ENCODE measurements around the gene CNGB1. TPM values are rescaled to one million over a fixed set of nuclear protein-coding genes. Genes with fewer than 3 reads are reported as not detected.
"Not testable (repeated sequence)": the region's sequence is repeated elsewhere in the genome, so short reads cannot be mapped to it uniquely, and the experiment has no call there.

CNGB1 gene
- total RNA-seq, 1 donor from 2014 or later: not detected

DNA sequence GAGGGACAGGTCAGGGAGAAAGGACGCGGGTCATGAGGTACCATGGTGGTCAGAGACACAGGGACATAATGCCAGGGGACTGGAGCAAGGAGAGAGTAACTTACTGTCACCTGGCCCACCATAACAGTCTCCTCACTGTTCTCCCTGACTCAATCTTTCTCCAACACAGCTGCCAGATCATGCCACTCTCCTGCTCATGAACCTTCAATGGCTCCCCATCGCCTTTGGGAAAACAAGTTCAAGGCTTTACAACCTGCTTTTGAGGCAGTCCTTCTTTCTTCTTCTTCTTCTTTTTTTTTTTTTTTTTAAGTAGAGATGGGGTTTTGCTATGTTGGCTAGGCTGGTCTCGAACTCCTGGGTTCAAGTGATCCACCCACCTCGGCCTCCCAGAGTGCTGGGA lies 22.9 kb downstream of the CNGB1 start:
- H3K36me3 ChIP-seq (ENCODE audit: control insufficient read depth in 3 of 3, insufficient read depth in 3 of 3, low read length in 3 of 3): no peaks in the 10 kb centered on the region
- no peak overlapping the region for H3K9ac ChIP-seq (ENCODE audit: low read depth in 1 of 3, low read length in 3 of 3)
- H3K9me3 ChIP-seq (ENCODE audit: control insufficient read depth in 3 of 3, low read length in 3 of 3): no peaks in the 10 kb centered on the region
- H3K4me1 ChIP-seq (ENCODE audit: control insufficient read depth in 3 of 3, insufficient read depth in 3 of 3, low read length in 3 of 3): no peaks in the 10 kb centered on the region
- H3K27ac ChIP-seq (ENCODE audit: low read depth, low read length): no peak overlapping the region
- H3K27me3 ChIP-seq (ENCODE audit: control insufficient read depth in 3 of 3, insufficient read depth in 3 of 3, low read length in 3 of 3): peaks cover 4 to 16% (median 7%) of the 10 kb centered on the region in 3 donors
- no peak overlapping the region for H3K4me3 ChIP-seq (ENCODE audit: low read length in 3 of 3)

- Histone ChIP-seq H3K9me3 (ENCODE audit: control insufficient read depth in 3 of 3, low read length in 3 of 3) (no peaks in the 10 kb centered on the region), H3K27me3 (ENCODE audit: control insufficient read depth in 3 of 3, insufficient read depth in 3 of 3, low read length in 3 of 3) (peaks cover 4 to 16% (median 7%) of the 10 kb centered on the region in 3 donors), H3K4me3 (ENCODE audit: low read length in 3 of 3) (no peak overlapping the region), H3K27ac (ENCODE audit: low read depth, low read length) (no peak overlapping the region), H3K9ac (ENCODE audit: low read depth in 1 of 3, low read length in 3 of 3) (no peak overlapping the region), H3K4me1 (ENCODE audit: control insufficient read depth in 3 of 3, insufficient read depth in 3 of 3, low read length in 3 of 3) (no peaks in the 10 kb centered on the region), H3K36me3 (ENCODE audit: control insufficient read depth in 3 of 3, insufficient read depth in 3 of 3, low read length in 3 of 3) (no peaks in the 10 kb centered on the region)
These were observed 23.7 kb downstream of the CNGB1 start for GRCh38 chr16:57947261-57947660.

GRCh38 chr16:57946181-57946801 lies 24.6 kb downstream of the CNGB1 start:
- H3K27me3 ChIP-seq (ENCODE audit: control insufficient read depth in 3 of 3, insufficient read depth in 3 of 3, low read length in 3 of 3): peaks cover 4 to 16% (median 8%) of the 10 kb centered on the region in 3 donors
- no peaks in the 10 kb centered on the region for H3K9me3 ChIP-seq (ENCODE audit: control insufficient read depth in 3 of 3, low read length in 3 of 3)
- no peak overlapping the region for H3K9ac ChIP-seq (ENCODE audit: low read depth in 1 of 3, low read length in 3 of 3)
- no peak overlapping the region for H3K4me3 ChIP-seq (ENCODE audit: low read length in 3 of 3)
- no peak overlapping the region for H3K27ac ChIP-seq (ENCODE audit: low read depth, low read length)
- H3K36me3 ChIP-seq (ENCODE audit: control insufficient read depth in 3 of 3, insufficient read depth in 3 of 3, low read length in 3 of 3): no peaks in the 10 kb centered on the region
- H3K4me1 ChIP-seq (ENCODE audit: control insufficient read depth in 3 of 3, insufficient read depth in 3 of 3, low read length in 3 of 3): no peaks in the 10 kb centered on the region

- H3K36me3 ChIP-seq (ENCODE audit: control insufficient read depth in 3 of 3, insufficient read depth in 3 of 3, low read length in 3 of 3): no peaks in the 10 kb centered on the region
- H3K9ac ChIP-seq (ENCODE audit: low read depth in 1 of 3, low read length in 3 of 3): no peak overlapping the region
- peaks cover 5 to 14% (median 9%) of the 10 kb centered on the region in 3 donors for H3K27me3 ChIP-seq (ENCODE audit: control insufficient read depth in 3 of 3, insufficient read depth in 3 of 3, low read length in 3 of 3)
- H3K27ac ChIP-seq (ENCODE audit: low read depth, low read length): no peak overlapping the region
- no peaks in the 10 kb centered on the region for H3K9me3 ChIP-seq (ENCODE audit: control insufficient read depth in 3 of 3, low read length in 3 of 3)
- no peaks in the 10 kb centered on the region for H3K4me1 ChIP-seq (ENCODE audit: control insufficient read depth in 3 of 3, insufficient read depth in 3 of 3, low read length in 3 of 3)
- H3K4me3 ChIP-seq (ENCODE audit: low read length in 3 of 3): no peak overlapping the region
These were observed 25.2 kb downstream of the CNGB1 start for GRCh38 chr16:57945740-57946138.

DNA sequence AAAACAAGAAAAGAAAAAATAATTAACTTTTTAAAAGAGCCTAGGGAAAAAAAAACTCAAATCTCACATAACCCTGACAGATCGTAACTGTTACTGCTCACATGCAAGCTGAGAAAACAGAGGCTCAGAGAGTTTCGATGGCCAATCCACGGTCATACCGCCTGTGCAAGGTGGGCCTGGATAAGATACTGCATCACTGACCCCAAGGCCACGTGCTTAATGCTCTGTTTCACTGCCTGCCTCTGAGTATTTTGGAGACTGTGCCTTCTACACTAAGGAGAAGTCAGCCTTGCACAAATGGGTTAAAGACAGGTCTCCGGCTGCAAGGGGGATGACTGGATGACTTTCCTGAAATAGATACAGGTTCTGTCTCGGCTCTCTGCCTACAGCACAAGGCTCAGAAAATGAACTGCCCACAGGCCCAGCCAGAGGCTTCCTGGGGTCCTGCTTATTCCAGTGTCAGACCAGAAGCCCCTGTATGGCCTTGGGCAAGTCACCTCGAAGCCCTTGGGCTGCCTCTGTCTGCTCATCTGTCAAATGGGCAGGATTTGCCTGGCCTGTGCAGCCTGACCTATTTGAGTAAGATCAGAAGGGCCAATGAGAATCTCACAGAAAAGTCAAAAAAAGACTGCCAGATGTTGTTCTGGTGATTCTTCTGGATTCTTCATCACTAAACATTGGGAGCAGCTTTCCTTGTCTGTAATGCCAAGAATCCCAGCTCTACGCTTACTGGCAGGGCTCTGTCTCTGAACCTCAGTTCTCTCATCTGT lies 25.8 kb downstream of the CNGB1 start:
- no peak overlapping the region for H3K27ac ChIP-seq (ENCODE audit: low read depth, low read length)
- H3K27me3 ChIP-seq (ENCODE audit: control insufficient read depth in 3 of 3, insufficient read depth in 3 of 3, low read length in 3 of 3): peaks cover 8 to 15% (median 10%) of the 10 kb centered on the region in 3 donors
- no peaks in the 10 kb centered on the region for H3K9me3 ChIP-seq (ENCODE audit: control insufficient read depth in 3 of 3, low read length in 3 of 3)
- no peaks in the 10 kb centered on the region for H3K4me1 ChIP-seq (ENCODE audit: control insufficient read depth in 3 of 3, insufficient read depth in 3 of 3, low read length in 3 of 3)
- H3K4me3 ChIP-seq (ENCODE audit: low read length in 3 of 3): no peak overlapping the region
- H3K9ac ChIP-seq (ENCODE audit: low read depth in 1 of 3, low read length in 3 of 3): no peak overlapping the region
- H3K36me3 ChIP-seq (ENCODE audit: control insufficient read depth in 3 of 3, insufficient read depth in 3 of 3, low read length in 3 of 3): no peaks in the 10 kb centered on the region

GRCh38 chr16:57943381-57943780 lies 27.5 kb downstream of the CNGB1 start:
- not testable (repeated sequence) for H3K27ac ChIP-seq (ENCODE audit: low read depth, low read length); H3K36me3 ChIP-seq (ENCODE audit: control insufficient read depth in 3 of 3, insufficient read depth in 3 of 3, low read length in 3 of 3); H3K4me1 ChIP-seq (ENCODE audit: control insufficient read depth in 3 of 3, insufficient read depth in 3 of 3, low read length in 3 of 3); H3K4me3 ChIP-seq (ENCODE audit: low read length in 3 of 3); H3K9ac ChIP-seq (ENCODE audit: low read depth in 1 of 3, low read length in 3 of 3); H3K9me3 ChIP-seq (ENCODE audit: control insufficient read depth in 3 of 3, low read length in 3 of 3)
- peaks cover 10 to 16% (median 10%) of the 10 kb centered on the region in 3 donors for H3K27me3 ChIP-seq (ENCODE audit: control insufficient read depth in 3 of 3, insufficient read depth in 3 of 3, low read length in 3 of 3)

GRCh38 chr16:57941901-57942300 lies 29.0 kb downstream of the CNGB1 start:
- not testable (repeated sequence) for H3K9me3 ChIP-seq (ENCODE audit: control insufficient read depth in 3 of 3, low read length in 3 of 3); H3K9ac ChIP-seq (ENCODE audit: low read depth in 1 of 3, low read length in 3 of 3); H3K4me1 ChIP-seq (ENCODE audit: control insufficient read depth in 3 of 3, insufficient read depth in 3 of 3, low read length in 3 of 3); H3K27ac ChIP-seq (ENCODE audit: low read depth, low read length); H3K36me3 ChIP-seq (ENCODE audit: control insufficient read depth in 3 of 3, insufficient read depth in 3 of 3, low read length in 3 of 3); H3K4me3 ChIP-seq (ENCODE audit: low read length in 3 of 3)
- H3K27me3 ChIP-seq (ENCODE audit: control insufficient read depth in 3 of 3, insufficient read depth in 3 of 3, low read length in 3 of 3): peaks cover 10 to 16% (median 10%) of the 10 kb centered on the region in 3 donors

DNA sequence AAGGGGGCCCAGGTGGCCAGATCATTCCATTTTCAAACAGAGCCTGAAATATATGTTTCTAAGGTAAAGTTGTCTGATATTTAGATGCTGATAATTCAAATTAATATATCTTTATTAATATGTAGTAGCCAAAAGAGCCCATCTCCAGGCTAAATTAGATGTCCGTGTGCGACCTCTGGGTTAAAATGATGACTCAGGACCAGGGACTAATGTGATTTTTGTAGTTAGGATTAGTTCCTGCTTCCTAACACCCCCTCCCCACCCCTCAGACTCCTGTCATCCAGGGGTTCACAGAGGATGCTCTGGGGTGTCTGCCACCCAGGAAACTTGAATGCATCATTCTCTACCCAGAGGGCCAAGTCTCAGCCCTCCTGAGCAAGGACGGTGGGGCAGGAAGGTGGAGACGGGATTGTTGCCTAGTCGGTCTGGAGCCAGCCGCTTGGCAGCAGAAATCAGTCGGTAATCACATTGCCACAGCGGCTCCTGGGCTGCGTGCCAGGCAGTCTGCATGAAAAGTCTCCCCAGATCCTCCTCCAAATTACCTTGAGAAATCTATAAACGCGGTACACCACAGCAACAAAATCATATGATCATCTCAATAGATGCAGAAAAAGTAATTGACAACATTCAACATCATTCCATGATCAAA lies 29.8 kb downstream of the CNGB1 start:
- no peak overlapping the region for H3K4me3 ChIP-seq (ENCODE audit: low read length in 3 of 3)
- H3K27ac ChIP-seq (ENCODE audit: low read depth, low read length): no peak overlapping the region
- no peak overlapping the region for H3K9ac ChIP-seq (ENCODE audit: low read depth in 1 of 3, low read length in 3 of 3)
- no peaks in the 10 kb centered on the region for H3K9me3 ChIP-seq (ENCODE audit: control insufficient read depth in 3 of 3, low read length in 3 of 3)
- H3K27me3 ChIP-seq (ENCODE audit: control insufficient read depth in 3 of 3, insufficient read depth in 3 of 3, low read length in 3 of 3): peaks cover 10 to 16% (median 10%) of the 10 kb centered on the region in 3 donors
- no peaks in the 10 kb centered on the region for H3K36me3 ChIP-seq (ENCODE audit: control insufficient read depth in 3 of 3, insufficient read depth in 3 of 3, low read length in 3 of 3)
- H3K4me1 ChIP-seq (ENCODE audit: control insufficient read depth in 3 of 3, insufficient read depth in 3 of 3, low read length in 3 of 3): peaks cover 0 to 2% (median 0%) of the 10 kb centered on the region in 3 donors

DNA sequence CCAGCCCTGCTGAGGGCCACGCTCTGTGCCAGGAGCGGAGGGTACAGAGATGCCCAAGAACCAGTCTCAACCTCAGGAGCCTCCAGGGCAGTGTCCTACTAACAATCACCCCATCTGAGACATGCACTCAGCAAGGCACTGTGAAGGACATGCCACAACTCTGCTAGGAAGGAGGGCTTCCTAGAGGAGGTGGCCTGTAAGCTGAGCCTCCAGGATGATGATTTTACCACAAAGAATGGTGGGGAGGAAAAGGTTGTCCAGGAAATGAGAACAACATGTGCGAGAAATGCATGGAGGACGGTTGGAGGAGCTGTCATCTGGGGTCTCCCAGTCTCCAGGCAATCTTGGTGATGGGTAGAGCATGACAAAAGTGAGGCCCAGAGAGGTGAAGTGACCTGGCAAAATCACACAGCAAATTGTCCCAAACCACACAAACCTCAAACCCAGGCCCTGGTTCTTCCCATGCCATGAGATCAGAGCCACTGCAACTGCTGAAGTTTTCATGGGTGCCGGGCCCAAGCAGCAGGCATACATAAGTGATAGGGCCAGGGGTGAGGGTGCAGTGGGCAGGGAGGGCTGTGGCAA lies 30.5 kb downstream of the CNGB1 start:
- no peaks in the 10 kb centered on the region for H3K36me3 ChIP-seq (ENCODE audit: control insufficient read depth in 3 of 3, insufficient read depth in 3 of 3, low read length in 3 of 3)
- no peak overlapping the region for H3K27ac ChIP-seq (ENCODE audit: low read depth, low read length)
- no peak overlapping the region for H3K9ac ChIP-seq (ENCODE audit: low read depth in 1 of 3, low read length in 3 of 3)
- peaks cover 0 to 2% (median 0%) of the 10 kb centered on the region in 3 donors for H3K4me1 ChIP-seq (ENCODE audit: control insufficient read depth in 3 of 3, insufficient read depth in 3 of 3, low read length in 3 of 3)
- peaks cover 10 to 16% (median 10%) of the 10 kb centered on the region in 3 donors for H3K27me3 ChIP-seq (ENCODE audit: control insufficient read depth in 3 of 3, insufficient read depth in 3 of 3, low read length in 3 of 3)
- H3K9me3 ChIP-seq (ENCODE audit: control insufficient read depth in 3 of 3, low read length in 3 of 3): no peaks in the 10 kb centered on the region
- no peak overlapping the region for H3K4me3 ChIP-seq (ENCODE audit: low read length in 3 of 3)

DNA sequence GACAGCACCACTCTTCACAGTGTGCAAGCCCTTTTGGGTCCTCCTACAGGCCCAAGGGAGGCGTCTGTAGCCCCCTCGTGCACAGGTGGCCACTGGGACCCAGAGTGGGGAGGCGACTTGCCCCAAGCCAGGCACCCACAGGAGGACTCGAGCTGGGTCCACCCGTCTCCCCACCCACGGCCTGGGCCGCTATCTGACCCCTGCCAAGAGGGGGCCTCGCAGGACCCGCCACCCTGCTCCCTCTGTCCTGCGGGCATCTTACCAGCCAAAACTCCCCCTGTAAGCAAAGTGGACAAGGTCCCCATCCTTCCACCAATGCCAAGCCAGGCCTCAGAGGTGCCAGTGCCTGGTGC lies 31.1 kb downstream of the CNGB1 start:
- H3K4me1 ChIP-seq (ENCODE audit: control insufficient read depth in 3 of 3, insufficient read depth in 3 of 3, low read length in 3 of 3): peaks cover 0 to 2% (median 0%) of the 10 kb centered on the region in 3 donors
- no peak overlapping the region for H3K4me3 ChIP-seq (ENCODE audit: low read length in 3 of 3)
- no peaks in the 10 kb centered on the region for H3K36me3 ChIP-seq (ENCODE audit: control insufficient read depth in 3 of 3, insufficient read depth in 3 of 3, low read length in 3 of 3)
- no peaks in the 10 kb centered on the region for H3K9me3 ChIP-seq (ENCODE audit: control insufficient read depth in 3 of 3, low read length in 3 of 3)
- H3K9ac ChIP-seq (ENCODE audit: low read depth in 1 of 3, low read length in 3 of 3): no peak overlapping the region
- peaks cover 10 to 16% (median 10%) of the 10 kb centered on the region in 3 donors for H3K27me3 ChIP-seq (ENCODE audit: control insufficient read depth in 3 of 3, insufficient read depth in 3 of 3, low read length in 3 of 3)
- no peak overlapping the region for H3K27ac ChIP-seq (ENCODE audit: low read depth, low read length)

Measured in skeletal muscle tissue (tissue), 4 donors.